ENCODE results near the gene FRRS1. TPM values are rescaled to one million over a fixed set of nuclear protein-coding genes. Genes with fewer than 3 reads are reported as not detected.

FRRS1 gene
- total RNA-seq, 1 donor from 2014 or later, result 4.0 TPM

DNA sequence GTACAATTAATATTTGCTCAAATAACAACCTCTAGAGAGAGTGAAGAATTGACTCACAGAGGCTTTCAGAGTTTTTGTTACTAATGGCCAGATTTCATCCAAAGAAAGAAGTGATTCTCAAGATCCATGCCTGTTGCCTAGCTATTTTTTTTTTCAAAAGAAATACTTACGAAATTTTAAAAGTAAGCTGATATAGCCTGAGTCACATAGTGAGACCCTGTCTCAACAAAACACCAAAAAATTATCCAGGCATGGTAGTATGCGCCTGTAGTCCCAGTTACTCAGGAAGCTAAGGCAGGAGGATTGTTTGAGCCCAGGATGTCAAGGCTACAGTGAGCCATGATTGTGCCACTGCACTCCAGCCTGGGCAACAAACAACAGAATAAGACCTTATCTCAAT is 105.9 kb downstream of the FRRS1 start:
- intact Hi-C loops (cut with DNase I), result no loop called here
- no peak for DNase-seq (ENCODE audit: low spot score)

DNA sequence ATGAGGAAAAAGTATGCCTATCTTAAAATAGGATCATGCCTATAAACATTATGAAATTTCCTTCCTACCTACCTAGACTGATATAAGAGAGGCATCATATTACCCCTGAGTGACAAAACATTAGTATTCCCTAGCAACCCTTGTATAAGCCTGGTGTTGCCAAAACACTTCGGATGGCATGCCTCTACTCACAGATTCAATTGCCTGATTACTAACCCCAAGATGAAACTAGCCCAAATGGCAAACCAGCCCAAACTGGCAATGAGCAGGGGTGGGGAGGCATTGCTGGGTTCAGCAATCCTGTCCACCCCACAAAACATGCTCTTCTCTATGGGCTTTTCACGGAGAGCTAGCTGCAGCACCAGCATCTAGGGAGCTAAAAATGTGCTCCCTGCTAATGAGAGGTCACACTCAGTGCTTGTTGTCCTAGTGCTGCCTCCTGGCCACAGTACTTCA is 106.7 kb downstream of the FRRS1 start:
- intact Hi-C loops (cut with DNase I), result no loop called here
- no peak for DNase-seq (ENCODE audit: low spot score)

Other genes with a start within 250 kb of the FRRS1 start
- 67.0 TPM for gene PALMD, start 120.5 kb downstream of the FRRS1 start, total RNA-seq
- 39.5 TPM for gene AGL, start 83.7 kb upstream of the FRRS1 start, total RNA-seq
- 9.8 TPM for gene SLC35A3, start 203.4 kb upstream of the FRRS1 start, total RNA-seq

All from cardiac septum (tissue), 1 donor.